ENCODE results near the gene ALG9.
A peak's percentile ranks its signal among the peaks of the same experiment; 100 is the strongest.

The ALG9 gene

DNA sequence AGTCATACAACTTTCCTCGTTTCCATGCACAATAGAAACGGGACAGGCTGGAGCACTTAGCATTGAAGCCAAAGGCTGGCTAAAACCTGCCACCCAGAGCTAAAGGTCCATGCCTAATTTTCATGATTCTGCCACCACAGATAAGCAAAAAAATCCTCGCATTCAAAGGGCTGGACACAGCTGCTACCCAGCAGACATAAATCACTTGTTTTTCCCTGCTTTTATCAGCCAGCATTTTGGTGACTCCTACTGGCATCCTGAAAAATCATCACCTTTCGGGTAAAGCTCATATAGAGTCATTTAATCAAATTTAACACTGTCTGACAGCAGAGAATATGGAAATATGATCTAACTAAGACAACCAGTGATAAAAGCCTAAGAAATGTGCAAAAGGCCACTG is 37.9 kb downstream of the ALG9 start:
- no peak overlapping the region for H3K4me2 ChIP-seq (ENCODE audit: low read length)
- H3K9me3 ChIP-seq (replicated peaks; ENCODE audit: low read length) = no peaks in the 10 kb centered on the region
- H3K4me3 ChIP-seq (ENCODE audit: low read length) = no peak overlapping the region
- H3K36me3 ChIP-seq (ENCODE audit: insufficient read depth, low read length) = peaks cover 24% of the 10 kb centered on the region
- no peak overlapping the region for H3K9ac ChIP-seq (ENCODE audit: low read depth, low read length)
- no peaks in the 10 kb centered on the region for H3K27me3 ChIP-seq (ENCODE audit: control insufficient read depth, insufficient read depth, low read length)
- H3K4me1 ChIP-seq (ENCODE audit: control insufficient read depth, insufficient read depth, low read length) = peaks cover 15% of the 10 kb centered on the region

- no peaks in the 10 kb centered on the region for H3K36me3 ChIP-seq (ENCODE audit: insufficient read depth, low read length)
- H3K9me3 ChIP-seq (replicated peaks; ENCODE audit: low read length) = no peaks in the 10 kb centered on the region
- no peaks in the 10 kb centered on the region for H3K27me3 ChIP-seq (ENCODE audit: control insufficient read depth, insufficient read depth, low read length)
- peak overlapping the region; percentile 40 for H3K4me2 ChIP-seq (ENCODE audit: low read length)
- H3K4me1 ChIP-seq (ENCODE audit: control insufficient read depth, insufficient read depth, low read length) = peaks cover 12% of the 10 kb centered on the region
- H3K4me3 ChIP-seq (ENCODE audit: low read length) = no peak overlapping the region
- peak overlapping the region; percentile 30 for H3K9ac ChIP-seq (ENCODE audit: low read depth, low read length)
Observed at GRCh38 chr11:111829185-111829968, 42.0 kb downstream of the ALG9 start.

- Histone ChIP-seq H3K9me3 (replicated peaks; ENCODE audit: low read length) (no peaks in the 10 kb centered on the region), H3K4me2 (ENCODE audit: low read length) (no peak overlapping the region), H3K36me3 (ENCODE audit: insufficient read depth, low read length) (peaks cover under 1% of the 10 kb centered on the region), H3K4me3 (ENCODE audit: low read length) (no peak overlapping the region), H3K4me1 (ENCODE audit: control insufficient read depth, insufficient read depth, low read length) (peaks cover 12% of the 10 kb centered on the region), H3K27me3 (ENCODE audit: control insufficient read depth, insufficient read depth, low read length) (no peaks in the 10 kb centered on the region), H3K9ac (ENCODE audit: low read depth, low read length) (no peak overlapping the region)
Observed at GRCh38 chr11:111826322-111826950, 44.9 kb downstream of the ALG9 start.

DNA sequence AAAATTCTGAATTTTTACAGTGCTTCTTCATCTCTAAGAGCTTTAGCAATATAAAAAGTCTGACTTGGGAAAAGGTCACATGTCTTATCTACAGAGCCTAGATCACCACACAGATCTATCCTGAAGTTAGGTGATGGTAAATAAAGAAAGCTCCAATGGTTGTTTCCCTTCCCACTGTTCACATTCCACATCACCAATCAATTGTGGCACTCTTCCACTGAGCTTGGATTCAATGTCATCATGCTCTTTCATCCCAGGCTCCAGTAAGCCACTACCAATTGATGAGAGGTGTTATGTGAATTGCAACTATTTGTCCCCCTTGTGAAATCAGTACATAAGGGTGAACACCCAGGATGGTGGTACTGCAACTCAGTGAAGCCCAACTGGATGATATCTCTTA is 47.8 kb downstream of the ALG9 start:
- Histone ChIP-seq H3K9me3 (replicated peaks; ENCODE audit: low read length) (no peaks in the 10 kb centered on the region), H3K9ac (ENCODE audit: low read depth, low read length) (no peak overlapping the region), H3K4me2 (ENCODE audit: low read length) (no peak overlapping the region), H3K4me1 (ENCODE audit: control insufficient read depth, insufficient read depth, low read length) (peaks cover 14% of the 10 kb centered on the region), H3K4me3 (ENCODE audit: low read length) (no peak overlapping the region), H3K36me3 (ENCODE audit: insufficient read depth, low read length) (peaks cover 4% of the 10 kb centered on the region), H3K27me3 (ENCODE audit: control insufficient read depth, insufficient read depth, low read length) (no peaks in the 10 kb centered on the region)

DNA sequence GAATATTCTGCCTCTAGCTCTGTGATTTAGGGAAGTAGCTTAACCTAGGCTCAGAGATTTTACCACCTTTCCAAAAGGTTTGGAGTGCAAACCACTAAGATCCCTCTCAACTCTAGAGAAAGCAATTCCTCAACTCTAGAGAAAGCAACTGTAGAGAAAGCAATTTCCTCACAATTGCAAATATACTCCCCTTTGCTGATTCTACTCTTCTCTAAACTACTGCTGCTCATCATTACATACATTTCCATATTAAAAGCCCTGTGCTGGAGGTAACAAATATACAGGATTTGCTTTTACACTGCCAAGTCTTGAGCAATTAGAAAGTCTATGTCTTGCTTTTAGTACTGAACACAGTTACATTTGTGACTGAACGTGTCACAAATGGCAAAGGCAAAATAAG is 48.2 kb downstream of the ALG9 start:
- no peak overlapping the region for H3K4me2 ChIP-seq (ENCODE audit: low read length)
- no peak overlapping the region for H3K4me3 ChIP-seq (ENCODE audit: low read length)
- no peak overlapping the region for H3K9ac ChIP-seq (ENCODE audit: low read depth, low read length)
- H3K27me3 ChIP-seq (ENCODE audit: control insufficient read depth, insufficient read depth, low read length) = no peaks in the 10 kb centered on the region
- H3K4me1 ChIP-seq (ENCODE audit: control insufficient read depth, insufficient read depth, low read length) = peaks cover 12% of the 10 kb centered on the region
- H3K36me3 ChIP-seq (ENCODE audit: insufficient read depth, low read length) = peaks cover 4% of the 10 kb centered on the region
- H3K9me3 ChIP-seq (replicated peaks; ENCODE audit: low read length) = no peaks in the 10 kb centered on the region

DNA sequence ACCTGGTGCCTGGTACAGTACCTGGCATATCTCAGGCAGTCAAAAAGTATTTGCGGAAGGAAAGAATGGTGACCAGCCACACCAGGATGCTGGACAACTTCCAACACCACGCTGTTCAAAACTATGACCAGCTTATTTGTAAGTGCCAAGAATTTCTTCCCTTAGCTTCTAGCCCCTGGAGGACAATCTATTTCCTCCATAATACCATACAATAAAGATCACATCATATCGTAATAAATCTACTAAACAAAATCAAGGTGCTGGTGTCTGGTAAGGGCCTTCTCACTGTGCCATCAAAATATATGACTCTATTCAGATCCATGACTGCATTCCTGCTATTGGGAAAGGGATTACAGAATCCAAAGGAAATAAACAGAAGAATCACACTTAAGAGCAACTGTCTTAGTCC is 51.5 kb downstream of the ALG9 start:
- H3K27me3 ChIP-seq (ENCODE audit: control insufficient read depth, insufficient read depth, low read length) = no peaks in the 10 kb centered on the region
- H3K9me3 ChIP-seq (replicated peaks; ENCODE audit: low read length) = no peaks in the 10 kb centered on the region
- no peak overlapping the region for H3K4me3 ChIP-seq (ENCODE audit: low read length)
- H3K9ac ChIP-seq (ENCODE audit: low read depth, low read length) = no peak overlapping the region
- peaks cover 12% of the 10 kb centered on the region for H3K4me1 ChIP-seq (ENCODE audit: control insufficient read depth, insufficient read depth, low read length)
- no peak overlapping the region for H3K4me2 ChIP-seq (ENCODE audit: low read length)
- H3K36me3 ChIP-seq (ENCODE audit: insufficient read depth, low read length) = peaks cover 4% of the 10 kb centered on the region

DNA sequence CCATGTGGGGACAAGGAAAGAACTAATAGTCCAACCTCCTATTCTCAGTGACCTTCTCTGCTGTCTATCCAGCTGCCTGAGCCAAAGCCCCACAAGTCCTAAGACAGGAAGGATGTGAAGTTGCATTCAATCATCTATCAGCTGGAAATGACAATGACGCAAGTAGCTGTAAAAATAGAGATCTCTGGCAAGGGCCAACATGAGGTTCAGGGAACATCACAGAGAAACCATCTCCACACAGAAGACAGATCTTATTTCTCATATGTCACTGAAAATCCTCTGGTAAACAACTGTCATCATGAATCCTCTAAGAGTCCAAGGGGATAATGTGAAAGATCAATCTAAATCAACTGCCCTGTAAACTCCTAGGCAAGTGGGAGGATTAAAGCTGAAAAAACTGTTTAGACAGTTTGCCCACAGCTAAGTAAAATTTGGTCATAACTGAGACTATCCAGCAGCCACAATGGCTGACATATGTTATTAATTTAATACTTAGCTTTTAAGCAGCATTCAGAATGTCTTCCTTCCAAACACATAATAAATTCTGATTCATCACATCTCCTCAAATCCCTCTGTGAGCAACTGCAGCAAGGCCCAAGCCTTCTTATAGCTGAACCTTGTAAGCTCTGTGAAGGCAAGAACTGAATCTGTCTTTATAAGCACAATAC is 52.1 kb downstream of the ALG9 start:
- Histone ChIP-seq H3K9me3 (replicated peaks; ENCODE audit: low read length) (no peaks in the 10 kb centered on the region), H3K9ac (ENCODE audit: low read depth, low read length) (no peak overlapping the region), H3K4me1 (ENCODE audit: control insufficient read depth, insufficient read depth, low read length) (peaks cover 12% of the 10 kb centered on the region), H3K4me2 (ENCODE audit: low read length) (no peak overlapping the region), H3K4me3 (ENCODE audit: low read length) (no peak overlapping the region), H3K36me3 (ENCODE audit: insufficient read depth, low read length) (peaks cover 4% of the 10 kb centered on the region), H3K27me3 (ENCODE audit: control insufficient read depth, insufficient read depth, low read length) (no peaks in the 10 kb centered on the region)

DNA sequence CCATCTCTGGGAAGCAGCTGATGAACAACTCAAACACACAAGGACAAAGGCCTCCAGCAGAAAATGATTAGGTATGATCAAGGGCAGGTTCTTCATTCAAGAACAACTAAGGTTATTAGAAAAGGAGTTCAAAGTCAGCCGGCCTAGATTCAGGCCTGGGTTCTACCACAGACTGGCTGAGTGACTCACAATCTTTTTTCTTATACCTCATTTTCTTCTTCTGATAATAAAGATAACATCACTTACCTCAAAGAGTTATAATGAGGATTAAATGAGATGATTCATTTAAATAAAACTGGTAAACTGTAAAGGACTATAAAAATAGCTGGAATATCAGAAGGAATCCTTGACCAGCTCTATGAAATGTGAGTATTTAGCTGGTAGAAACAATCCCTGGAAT is 55.9 kb downstream of the ALG9 start:
- Histone ChIP-seq H3K9ac (ENCODE audit: low read depth, low read length) (no peak overlapping the region), H3K4me2 (ENCODE audit: low read length) (no peak overlapping the region), H3K27me3 (ENCODE audit: control insufficient read depth, insufficient read depth, low read length) (no peaks in the 10 kb centered on the region), H3K9me3 (replicated peaks; ENCODE audit: low read length) (no peaks in the 10 kb centered on the region), H3K4me1 (ENCODE audit: control insufficient read depth, insufficient read depth, low read length) (peaks cover 12% of the 10 kb centered on the region), H3K4me3 (ENCODE audit: low read length) (no peak overlapping the region), H3K36me3 (ENCODE audit: insufficient read depth, low read length) (no peaks in the 10 kb centered on the region)

DNA sequence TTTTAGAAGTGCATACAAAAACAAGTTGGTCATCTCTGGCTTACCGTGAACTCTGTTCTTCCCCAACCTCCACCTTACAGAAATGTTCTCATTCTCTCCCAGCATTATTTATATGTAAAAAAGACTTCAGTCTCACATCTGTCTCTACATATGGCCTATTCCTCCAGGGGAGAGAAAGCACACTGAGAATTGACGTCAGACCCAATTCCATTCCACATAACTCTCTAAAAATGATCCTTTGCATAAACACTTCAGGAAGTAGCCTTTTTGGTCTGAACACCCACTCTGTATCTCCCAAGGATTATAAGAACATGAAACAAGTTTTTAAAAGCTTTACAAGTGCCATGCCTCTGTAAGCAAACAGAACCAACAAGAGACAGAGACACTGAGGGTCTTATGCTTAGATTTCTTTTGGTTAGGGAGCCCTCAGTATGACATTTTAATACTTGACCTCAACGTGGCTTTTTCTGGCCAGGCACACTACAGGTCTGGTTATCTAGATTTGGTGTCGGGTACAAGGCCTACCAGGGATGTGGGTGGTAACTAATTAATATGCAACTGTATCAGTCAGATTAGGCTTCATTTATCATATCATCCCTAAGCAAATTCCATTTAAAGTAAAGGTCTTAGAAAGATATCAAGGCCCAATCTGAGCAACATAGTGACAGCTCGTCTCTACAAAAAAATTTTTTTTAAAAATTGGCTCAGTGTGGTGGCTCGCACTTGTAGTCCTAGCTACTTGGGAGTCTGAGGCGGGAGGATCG is 56.6 kb downstream of the ALG9 start:
- Histone ChIP-seq H3K9me3 (replicated peaks; ENCODE audit: low read length) (no peaks in the 10 kb centered on the region), H3K9ac (ENCODE audit: low read depth, low read length) (no peak overlapping the region), H3K36me3 (ENCODE audit: insufficient read depth, low read length) (peaks cover under 1% of the 10 kb centered on the region), H3K4me3 (ENCODE audit: low read length) (no peak overlapping the region), H3K4me1 (ENCODE audit: control insufficient read depth, insufficient read depth, low read length) (peaks cover 9% of the 10 kb centered on the region), H3K4me2 (ENCODE audit: low read length) (no peak overlapping the region), H3K27me3 (ENCODE audit: control insufficient read depth, insufficient read depth, low read length) (no peaks in the 10 kb centered on the region)

- H3K36me3 ChIP-seq (ENCODE audit: insufficient read depth, low read length) = peaks cover 5% of the 10 kb centered on the region
- no peak overlapping the region for H3K9ac ChIP-seq (ENCODE audit: low read depth, low read length)
- H3K4me2 ChIP-seq (ENCODE audit: low read length) = no peak overlapping the region
- H3K4me1 ChIP-seq (ENCODE audit: control insufficient read depth, insufficient read depth, low read length) = peaks cover 2% of the 10 kb centered on the region
- no peak overlapping the region for H3K4me3 ChIP-seq (ENCODE audit: low read length)
- no peaks in the 10 kb centered on the region for H3K27me3 ChIP-seq (ENCODE audit: control insufficient read depth, insufficient read depth, low read length)
- H3K9me3 ChIP-seq (replicated peaks; ENCODE audit: low read length) = no peaks in the 10 kb centered on the region
Observed at GRCh38 chr11:111814106-111814505, 57.3 kb downstream of the ALG9 start.

DNA sequence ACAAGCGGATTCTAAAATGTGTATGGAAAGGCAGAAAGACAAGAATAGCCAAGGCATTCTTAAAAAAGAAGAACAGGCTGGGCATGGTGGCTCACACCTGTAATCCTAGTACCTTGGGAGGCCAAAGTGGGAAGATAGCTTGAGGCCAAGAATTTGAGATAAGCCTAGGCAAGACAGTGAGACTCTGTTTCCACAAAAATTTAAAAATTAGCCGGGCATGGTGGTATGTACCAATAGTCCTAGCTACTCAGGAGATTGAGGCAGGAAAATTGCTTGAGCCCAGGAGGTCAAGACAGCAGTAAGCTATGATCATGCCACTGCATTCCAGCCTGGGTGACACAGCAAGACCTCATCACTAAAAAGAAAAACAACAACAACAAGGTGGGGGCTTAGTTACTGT is 59.2 kb downstream of the ALG9 start:
- peaks cover 17% of the 10 kb centered on the region for H3K36me3 ChIP-seq (ENCODE audit: insufficient read depth, low read length)
- H3K4me1 ChIP-seq (ENCODE audit: control insufficient read depth, insufficient read depth, low read length) = no peaks in the 10 kb centered on the region
- H3K27me3 ChIP-seq (ENCODE audit: control insufficient read depth, insufficient read depth, low read length) = no peaks in the 10 kb centered on the region
- no peaks in the 10 kb centered on the region for H3K9me3 ChIP-seq (replicated peaks; ENCODE audit: low read length)
- no peak overlapping the region for H3K4me2 ChIP-seq (ENCODE audit: low read length)
- H3K4me3 ChIP-seq (ENCODE audit: low read length) = no peak overlapping the region
- H3K9ac ChIP-seq (ENCODE audit: low read depth, low read length) = no peak overlapping the region
